HepG2 (cell line): ENCODE measurements around the gene WNT6. TPM values are rescaled to one million over a fixed set of nuclear protein-coding genes. Genes with fewer than 3 reads are reported as not detected.
A peak's percentile ranks its signal among the peaks of the same experiment; 100 is the strongest.

Experiments used
- AGO2 ChIP-seq: fragments of 200-400 bp; formaldehyde crosslinking; optimal IDR thresholded peaks from 2 replicates; pipeline ENCODE3; 2017; ENCODE audit warnings: mild to moderate bottlenecking, low read depth, low read length, moderate library complexity
- FOXC1 ChIP-seq: sonication (generic); formaldehyde crosslinking; IDR thresholded peaks from 2 replicates; pipeline ENCODE4 v1.8.0; 2022; ENCODE audit warnings: mild to moderate bottlenecking, missing genetic modification reagents, borderline replicate concordance
- FOXP1 ChIP-seq, 2 experiments: fragments of 450-650 bp in 1 of 2; IDR thresholded peaks; 2 replicates each; pipeline ENCODE4 v1.6.1; 2017 to 2018; ENCODE audit warnings: antibody characterized with exemption in 1 of 2
- GMEB2 ChIP-seq: IDR thresholded peaks from 2 replicates; pipeline ENCODE4 v1.6.1; 2016; ENCODE audit warnings: missing biosample characterization, missing genetic modification reagents, low read depth
- HNF1A ChIP-seq, 2 experiments: sonication (generic) in 1 of 2; formaldehyde crosslinking in 1 of 2; IDR thresholded peaks; 2 replicates each; pipeline versions ENCODE4 v1.4.0 to v1.6.1; 2016 to 2020; ENCODE audit warnings: borderline replicate concordance in 1 of 2, low read depth in 1 of 2, mild to moderate bottlenecking in 1 of 2, missing genetic modification reagents in 1 of 2
- HNRNPL ChIP-seq: fragments of 200-400 bp; formaldehyde crosslinking; IDR thresholded peaks from 2 replicates; pipeline ENCODE4 v1.6.1; 2017; ENCODE audit warnings: mild to moderate bottlenecking, low read depth, low read length
- KAT8 ChIP-seq: IDR thresholded peaks from 2 replicates; pipeline ENCODE4 v1.6.1; 2016; ENCODE audit warnings: missing genetic modification reagents, missing compliant biosample characterization
- KDM5A ChIP-seq: fragments of 200-600 bp; sonication (generic); IDR thresholded peaks from 2 replicates; pipeline ENCODE4 v1.7.0; 2018; ENCODE audit warnings: antibody characterized with exemption, mild to moderate bottlenecking, low read length, borderline replicate concordance
- NAIF1 ChIP-seq: sonication (generic); formaldehyde crosslinking; IDR thresholded peaks from 2 replicates; pipeline ENCODE4 v1.5.0; 2020; ENCODE audit warnings: mild to moderate bottlenecking, missing genetic modification reagents, borderline replicate concordance
- PRDM10 ChIP-seq: sonication (generic); formaldehyde crosslinking; IDR thresholded peaks from 2 replicates; pipeline ENCODE4 v1.4.0; 2020; ENCODE audit warnings: low read depth, missing genetic modification reagents
- PRDM15 ChIP-seq: sonication (generic); formaldehyde crosslinking; IDR thresholded peaks from 2 replicates; pipeline ENCODE4 v1.4.0; 2020; ENCODE audit warnings: missing genetic modification reagents
- SMARCE1 ChIP-seq: fragments of 450-650 bp; IDR thresholded peaks from 2 replicates; pipeline ENCODE4 v1.6.1; 2017; ENCODE audit warnings: borderline replicate concordance
- ZNF383 ChIP-seq: sonication (generic); formaldehyde crosslinking; IDR thresholded peaks from 2 replicates; pipeline ENCODE4 v1.4.0; 2020; ENCODE audit warnings: missing genetic modification reagents, mild to moderate bottlenecking, borderline replicate concordance
- ZNF644 ChIP-seq: IDR thresholded peaks from 2 replicates; pipeline ENCODE4 v1.6.1; 2016; ENCODE audit warnings: low read depth
- polyA plus RNA-seq, 8 experiments: library from polyadenylated mRNA; depleted of rRNA in 3 of 8; stranded (reverse) in 7 of 8; unstranded in 1 of 8; fragments of >200 nt; fragmentation: Illumina TruSeq in 4 of 8; extraction: Trizol in 4 of 8; gene quantifications; 2 replicates each; pipeline versions ENCODE4 v1.2.1 to v1.2.3, GENCODE V29; 2011 to 2016; ENCODE audit warnings: low read depth in 4 of 8, missing spikeins in 1 of 8, mixed read lengths in 1 of 8; ENCODE audit not compliant: insufficient read depth in 1 of 8
- total RNA-seq, 5 experiments: library from RNA; depleted of rRNA; stranded (reverse); fragments of >200 nt; fragmentation: Illumina TruSeq; extraction: Trizol; gene quantifications; 2 replicates each; pipeline ENCODE4 v1.2.3, GENCODE V29; 2016; ENCODE audit warnings: low read depth in 1 of 5

Gene WNT6
- total and polyA plus RNA-seq, 2 of the 13 experiments (the other 11 are each of a cell fraction or from before 2014, with no cell fraction given): 0.20 TPM; not detected in 1

GRCh38 chr2:218892693-218893348, 33.2 kb downstream of the WNT6 start (continued):
- TF ChIP-seq FOXC1 (CRISPR knock-in tag) (0 out of 2 replicates have a peak, but pooled peaks have one; percentile 30), GMEB2 (no peak), NAIF1 (CRISPR knock-in tag) (peak; percentile 91), FOXP1 (IDR thresholded peaks at IDR 0.05) (no peak), FOXP1 (CRISPR knock-in tag; IDR thresholded peaks at IDR 0.05) (no peak), SMARCE1 (no peak), PRDM15 (CRISPR knock-in tag) (no peak), AGO2 (no peak), KDM5A (no peak), HNF1A (IDR thresholded peaks at IDR 0.05; ENCODE audit: low read depth) (no peak), HNF1A (CRISPR knock-in tag; IDR thresholded peaks at IDR 0.05; ENCODE audit: borderline replicate concordance) (no peak), KAT8 (CRISPR knock-in tag) (no peak), ZNF644 (CRISPR knock-in tag) (no peak), ZNF383 (CRISPR knock-in tag) (no peak), HNRNPL (peak; percentile 58; the same call in 1 of the 2 replicates), PRDM10 (no peak)
